HCT116 (cell line): ENCODE measurements around the gene BTNL8. TPM values are rescaled to one million over a fixed set of nuclear protein-coding genes. Genes with fewer than 3 reads are reported as not detected.

Experiments
- total RNA-seq: library from RNA; stranded (reverse); gene quantifications from one replicate; pipeline ENCODE4 v1.2.1, GENCODE V29; 2021; ENCODE audit not compliant: unreplicated experiment

Gene BTNL8
- total RNA-seq, 1 experiment from 2014 or later: not detected

Other genes starting within 250 kb of the BTNL8 start
- 0.17 TPM for gene FLT4, start 249.6 kb upstream of the BTNL8 start, total RNA-seq
- gene OR2Y1, start 159.1 kb upstream of the BTNL8 start, total RNA-seq: not detected
- 53.0 TPM for gene MGAT1, start 96.4 kb upstream of the BTNL8 start, total RNA-seq
- 30.7 TPM for gene ZFP62, start 37.9 kb upstream of the BTNL8 start, total RNA-seq
- gene BTNL3, start 89.7 kb downstream of the BTNL8 start, total RNA-seq: not detected
- gene BTNL9, start 141.1 kb downstream of the BTNL8 start, total RNA-seq: 11.7 TPM
- not detected for gene OR2V1, start 232.0 kb downstream of the BTNL8 start, total RNA-seq
- not detected for gene OR2V2, start 248.4 kb downstream of the BTNL8 start, total RNA-seq